Measurements from ENCODE around the gene GATA2.

Gene GATA2

DNA sequence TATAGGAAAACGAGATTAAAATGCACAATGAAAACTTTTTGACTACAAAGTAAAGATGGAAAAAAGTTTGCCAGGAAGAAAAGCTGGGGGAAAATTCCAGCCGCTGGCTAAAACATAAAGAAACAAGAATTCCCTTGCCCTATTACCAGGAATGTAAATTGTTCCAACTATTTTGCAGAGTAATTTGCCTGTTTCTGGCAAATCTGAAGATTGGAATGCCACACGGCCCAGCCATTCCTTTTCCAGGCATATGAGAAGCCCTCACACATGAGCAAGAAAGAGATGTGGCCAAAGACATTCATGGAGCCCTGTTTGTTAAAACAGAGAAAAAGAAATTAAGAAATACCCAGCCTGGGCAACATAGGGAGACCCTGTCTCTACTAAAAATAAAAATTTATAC, 8.4 kb upstream of the GATA2 start:
- no peak for DNase-seq

DNA sequence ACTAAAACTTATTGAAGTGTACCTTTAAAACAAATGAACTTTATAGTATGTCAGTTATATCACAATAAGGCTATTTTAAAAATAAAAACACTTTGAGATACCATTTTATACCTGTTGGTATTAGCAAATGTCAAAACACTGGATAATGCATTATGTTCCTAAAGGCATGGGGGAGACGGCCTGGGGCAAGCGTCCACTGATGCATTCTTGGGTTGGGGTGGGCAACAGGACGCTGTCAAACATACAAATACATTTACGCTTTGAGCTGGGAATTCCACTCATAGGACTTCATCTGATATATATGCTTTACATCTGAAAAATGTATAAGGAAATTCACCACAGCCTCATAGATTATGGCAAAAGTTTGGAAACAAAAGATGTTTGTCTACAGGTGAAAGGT, 7.6 kb upstream of the GATA2 start:
- DNase-seq = no peak

- DNase-seq = no peak
Measured at GRCh38 chr3:128499724-128500275, 6.8 kb upstream of the GATA2 start.

GRCh38 chr3:128498901-128499530, 6.0 kb upstream of the GATA2 start:
- no peak for DNase-seq

- DNase-seq = no peak
Measured at GRCh38 chr3:128498127-128498626, 5.2 kb upstream of the GATA2 start.

DNA sequence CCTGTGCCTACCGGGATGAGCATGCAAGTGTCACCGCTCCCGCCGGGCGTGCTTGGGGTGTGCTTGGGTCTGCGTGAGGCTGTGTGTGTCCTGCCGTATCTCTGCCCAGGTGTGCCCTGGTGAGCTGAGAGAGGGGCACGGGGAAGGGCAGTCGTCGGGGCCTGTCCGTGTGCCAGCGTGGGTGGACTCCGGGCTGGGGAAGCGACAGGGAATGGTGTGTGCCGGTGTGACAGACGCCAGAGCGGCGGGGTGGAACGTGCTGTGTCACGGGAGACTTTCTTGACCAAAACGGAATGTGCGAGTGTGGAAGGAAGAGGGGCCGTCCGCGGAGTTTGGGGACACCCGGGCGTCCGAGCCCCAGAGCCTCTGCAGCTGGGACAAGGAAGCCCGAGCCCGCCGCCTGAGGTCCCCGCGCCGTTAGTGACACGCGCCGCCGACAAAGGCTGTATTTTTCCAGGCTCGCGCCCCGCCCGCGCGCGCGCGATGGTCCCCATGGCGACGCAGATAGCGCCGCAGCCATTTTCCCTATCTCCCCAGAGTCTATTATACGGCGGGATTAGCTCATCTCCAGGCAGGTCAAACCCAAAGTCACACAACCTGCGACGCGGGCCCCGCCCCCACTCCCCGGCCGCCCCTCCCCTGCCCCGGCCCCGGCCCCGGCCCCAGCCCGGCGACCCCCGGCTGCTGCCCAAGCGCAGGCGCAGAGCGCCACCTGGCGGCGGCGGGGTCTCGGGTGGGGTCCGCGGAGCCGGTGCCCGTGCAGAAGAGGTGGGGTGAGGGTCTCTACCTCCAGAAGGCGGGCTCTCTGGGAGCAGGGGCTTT, 4.5 kb upstream of the GATA2 start:
- no peak for DNase-seq

DNA sequence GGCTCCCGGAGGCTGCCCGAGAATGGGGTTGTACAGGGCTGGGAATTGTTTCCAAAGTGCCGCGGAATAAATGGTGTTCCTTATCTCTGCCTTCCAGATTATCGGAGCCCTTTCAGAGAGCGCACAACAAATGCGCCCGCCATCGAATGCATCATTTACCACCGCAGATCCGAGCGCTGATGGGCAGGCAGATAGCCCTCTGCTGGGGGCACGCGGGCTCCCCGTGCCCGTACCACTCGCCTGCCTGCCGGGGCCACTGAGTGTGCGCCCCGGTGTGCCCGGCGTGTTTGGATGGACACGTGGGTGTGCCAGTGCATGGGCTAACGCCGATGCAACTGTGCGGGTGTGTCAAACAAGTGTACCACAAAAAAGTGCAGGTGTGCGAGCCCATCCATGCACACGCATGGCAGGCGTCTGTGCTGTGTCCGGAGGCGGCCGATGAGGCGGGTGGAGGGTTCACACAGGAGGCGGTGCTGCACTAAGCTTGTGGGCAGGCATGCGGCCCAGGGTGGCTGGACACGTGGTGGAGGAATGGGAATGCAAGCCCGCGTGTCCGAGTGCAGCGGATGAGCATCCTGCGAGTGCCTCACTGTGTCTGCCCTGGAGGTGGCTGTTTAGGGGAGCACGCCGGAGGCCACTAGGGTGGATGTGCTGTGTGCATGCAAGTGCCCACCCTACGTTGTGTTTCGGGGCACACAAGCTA, 3.8 kb upstream of the GATA2 start:
- DNase-seq = no peak

DNA sequence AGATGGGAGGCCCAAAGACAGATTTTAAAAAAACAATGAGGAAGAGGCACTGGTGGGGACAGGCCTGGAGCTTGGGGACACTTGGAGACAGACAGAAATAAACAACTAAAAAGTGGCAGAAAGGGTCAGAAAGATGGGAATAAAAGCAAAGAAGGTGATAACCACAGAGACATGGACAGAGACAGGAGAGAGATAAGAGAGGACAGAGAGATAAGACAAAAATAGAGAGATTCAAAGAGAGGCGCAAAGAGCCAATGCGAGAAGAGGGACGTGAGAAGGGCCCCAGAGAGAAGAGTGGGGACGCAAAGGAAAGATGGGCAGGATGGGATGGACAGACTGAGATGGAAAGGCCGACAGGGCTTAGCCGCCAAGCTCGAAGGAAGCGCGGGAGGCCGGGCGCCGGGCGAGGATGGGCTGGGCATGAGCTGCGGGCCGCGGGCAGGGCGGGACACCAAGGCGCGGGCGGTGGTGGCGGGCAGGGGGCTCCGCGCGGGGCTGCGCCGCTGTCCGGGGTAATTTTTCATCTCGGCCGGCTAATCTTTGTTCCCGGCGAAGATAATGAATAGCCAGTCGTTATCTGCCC, 3.1 kb upstream of the GATA2 start:
- no peak for DNase-seq

GRCh38 chr3:128495435-128495970, 2.5 kb upstream of the GATA2 start:
- DNase-seq = no peak

DNA sequence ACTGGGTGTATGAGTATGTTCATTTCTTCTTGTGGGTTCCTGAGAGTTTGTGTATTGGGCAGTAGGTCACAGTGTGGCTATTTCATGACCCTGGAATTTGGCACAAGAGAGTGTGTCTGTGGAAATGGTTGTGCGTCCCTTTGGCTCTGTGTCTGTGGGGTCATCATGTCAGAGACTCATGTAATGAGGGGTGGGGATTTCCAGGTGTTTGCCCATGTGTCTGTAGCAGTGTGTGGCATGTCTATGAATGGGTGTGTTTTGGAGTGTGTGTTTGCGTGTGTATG, 1.3 kb upstream of the GATA2 start:
- no peak for DNase-seq

DNA sequence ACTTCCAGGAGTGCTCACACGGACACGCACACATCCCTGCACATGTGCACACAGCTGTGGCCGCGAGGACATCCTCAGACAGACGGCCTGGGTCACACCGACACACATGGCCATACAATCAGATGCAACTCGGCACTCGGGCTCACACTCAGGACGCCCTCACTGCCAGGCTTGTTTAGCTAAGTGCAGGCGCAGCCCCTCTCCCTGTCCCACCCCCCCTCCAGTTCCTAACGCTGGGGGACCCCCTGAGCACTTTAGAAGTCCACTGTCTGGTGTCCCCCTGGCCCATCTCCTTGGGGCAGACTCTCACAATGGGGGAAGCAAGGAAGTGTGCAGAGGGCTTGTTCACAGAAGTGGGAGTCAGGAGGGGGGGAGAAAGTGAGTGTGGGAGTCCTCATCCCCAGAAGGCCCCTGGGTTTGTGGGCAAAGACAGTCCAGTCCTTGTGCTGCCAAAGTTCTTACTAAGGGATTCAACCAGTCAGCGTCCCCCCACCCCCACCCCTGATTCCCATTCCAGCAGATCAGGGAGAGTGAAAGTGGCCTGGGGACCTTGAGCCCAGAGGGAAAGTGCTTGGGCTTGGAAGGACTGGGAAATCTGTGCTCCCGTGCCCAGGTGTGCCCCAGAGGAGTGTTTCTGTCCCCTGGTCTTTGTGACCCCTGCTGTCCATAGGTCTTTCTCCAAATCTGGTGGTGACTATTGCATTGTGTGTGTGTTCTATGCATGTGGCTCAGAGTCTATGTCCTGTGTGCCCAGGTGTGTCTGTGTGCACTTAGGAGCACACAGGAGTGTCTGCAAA, 767 bp upstream of the GATA2 start:
- DNase-seq = no peak

DNA sequence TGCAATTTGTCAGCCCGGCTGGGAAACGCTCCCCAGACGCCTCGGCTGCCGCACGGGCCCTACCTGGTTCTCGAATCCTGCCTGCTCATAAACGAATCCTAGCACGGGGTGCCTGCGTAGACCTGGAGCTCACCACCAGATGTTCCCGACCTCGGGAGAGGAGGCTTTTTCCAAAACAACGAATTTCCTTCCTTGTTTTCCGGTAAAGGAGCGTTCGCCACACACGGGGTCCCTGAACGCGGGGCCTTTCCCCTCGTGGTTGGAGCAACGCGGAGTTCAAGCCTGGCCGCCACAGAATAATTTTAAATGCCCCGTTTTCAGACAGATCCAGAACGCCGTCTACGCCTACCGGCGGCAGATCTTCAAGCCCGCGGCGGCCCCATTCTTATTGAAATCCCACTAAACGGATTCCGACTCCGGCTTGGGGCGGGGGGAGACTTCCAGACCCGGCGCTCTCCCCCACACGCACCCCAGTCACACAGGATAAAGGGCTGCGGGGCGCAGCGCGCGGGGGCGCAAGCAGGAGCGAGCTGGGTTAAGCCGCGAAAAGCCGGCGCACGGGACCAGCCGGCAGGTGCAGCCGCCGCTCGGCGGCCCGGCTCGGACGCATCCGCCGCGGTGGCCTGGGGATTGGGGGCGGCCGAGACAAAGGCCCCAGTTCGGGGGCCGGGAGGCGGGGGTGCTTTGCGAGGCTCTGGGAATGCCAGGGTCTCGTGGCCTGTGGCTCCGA, 895 bp downstream of the GATA2 start:
- DNase-seq = no peak

- DNase-seq = no peak
Measured at GRCh38 chr3:128491691-128491940, 1.4 kb downstream of the GATA2 start.

DNA sequence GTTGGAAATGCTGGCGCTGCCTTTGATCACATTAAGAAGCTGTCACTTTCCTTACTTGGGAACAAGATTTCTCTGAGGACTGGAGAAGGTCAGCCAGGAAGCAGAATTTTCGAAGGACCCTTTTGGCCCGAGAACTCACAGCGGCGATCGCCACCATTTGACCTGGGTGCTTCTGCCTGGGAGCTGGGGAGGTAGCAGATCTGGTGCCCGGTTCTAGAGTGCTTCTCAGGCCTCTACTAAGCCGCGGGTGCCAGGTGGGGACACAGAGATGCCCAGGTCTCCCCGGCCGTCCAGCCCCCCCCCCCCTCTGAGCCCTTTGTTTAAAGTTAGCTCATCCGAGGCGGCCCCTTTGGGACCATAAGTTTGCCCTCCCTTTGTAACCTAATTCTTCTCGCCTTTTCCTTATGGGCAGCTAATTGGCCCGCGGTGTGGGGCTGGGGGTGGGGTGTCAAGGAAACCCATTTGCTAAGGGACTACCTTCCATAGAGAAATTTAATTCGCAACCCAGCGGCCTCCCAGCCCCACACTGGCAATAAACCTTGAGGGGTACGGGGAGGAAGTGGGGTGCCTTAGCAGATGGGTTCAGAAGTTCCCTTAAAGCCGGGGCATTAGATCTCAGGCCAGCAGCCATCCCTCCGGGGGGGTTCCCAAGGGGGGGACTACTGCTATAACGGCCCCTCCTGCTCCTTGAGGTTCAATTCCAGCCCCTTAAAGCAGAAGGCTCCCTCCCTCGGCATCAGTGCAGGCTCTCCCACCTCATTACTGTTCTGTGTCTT, 1.9 kb downstream of the GATA2 start:
- DNase-seq = no peak

DNA sequence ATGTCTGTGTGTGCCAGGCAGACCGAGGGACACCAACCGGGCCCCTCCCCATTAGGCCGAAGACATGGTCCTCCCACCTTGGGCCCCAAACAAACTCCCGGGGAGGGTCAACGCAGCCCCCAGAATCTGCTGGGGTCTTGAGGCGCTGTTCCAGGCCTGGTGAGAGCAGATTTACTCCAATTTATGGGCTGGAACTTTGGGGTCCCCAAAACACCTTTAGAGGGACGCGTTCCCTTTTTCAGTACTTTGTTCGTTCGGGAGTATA, 2.4 kb downstream of the GATA2 start:
- no peak for DNase-seq

GRCh38 chr3:128489927-128490649, 2.9 kb downstream of the GATA2 start:
- DNase-seq = peak; percentile 11

- DNase-seq = no peak
Measured at GRCh38 chr3:128489674-128489926, 3.4 kb downstream of the GATA2 start.

GRCh38 chr3:128488991-128489673, 3.9 kb downstream of the GATA2 start:
- DNase-seq = peak; percentile 24

DNA sequence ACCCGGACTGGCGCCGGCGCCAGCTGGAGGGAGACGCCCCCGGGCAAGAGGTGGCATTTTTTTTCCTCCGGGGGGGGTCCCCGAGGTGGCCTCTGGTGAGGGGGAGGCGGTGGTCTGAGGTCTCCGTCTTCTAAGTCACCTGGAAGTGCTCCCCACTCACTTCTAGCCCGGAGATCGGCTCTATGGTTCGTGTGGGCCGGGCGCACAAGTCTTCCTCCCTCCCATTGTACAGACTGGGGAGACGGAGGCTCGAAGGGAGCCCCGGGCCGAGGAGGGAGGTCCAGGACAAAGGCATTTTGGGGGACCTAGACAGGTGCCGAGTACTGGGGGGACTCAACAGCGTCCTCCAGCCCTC, 4.4 kb downstream of the GATA2 start:
- no peak for DNase-seq

Measured in NCI-H2029 treated with DMSO at 0.1 percent for 48 hours (cell line).